HUDEP-2 (cell line): Measurements from ENCODE around the gene GABRB2.
"Not testable (repeated sequence)": the region's sequence is repeated elsewhere in the genome, so short reads cannot be mapped to it uniquely, and the experiment has no call there.

Experiments used
- DNase-seq, 76 experiments: peaks; one replicate each; lab custom pipeline; 2025; ENCODE audit not compliant: unreplicated experiment in 76 of 76; lab: John Stamatoyannopoulos, UW

GABRB2 gene

GRCh38 chr5:161258438-161258837 is 288.1 kb downstream of the GABRB2 start:
- no peak for DNase-seq

- no peak for DNase-seq
Observed at GRCh38 chr5:161256957-161257356, 289.6 kb downstream of the GABRB2 start.

- DNase-seq = not testable (repeated sequence)
Observed at GRCh38 chr5:161252955-161253354, 293.6 kb downstream of the GABRB2 start.

DNA sequence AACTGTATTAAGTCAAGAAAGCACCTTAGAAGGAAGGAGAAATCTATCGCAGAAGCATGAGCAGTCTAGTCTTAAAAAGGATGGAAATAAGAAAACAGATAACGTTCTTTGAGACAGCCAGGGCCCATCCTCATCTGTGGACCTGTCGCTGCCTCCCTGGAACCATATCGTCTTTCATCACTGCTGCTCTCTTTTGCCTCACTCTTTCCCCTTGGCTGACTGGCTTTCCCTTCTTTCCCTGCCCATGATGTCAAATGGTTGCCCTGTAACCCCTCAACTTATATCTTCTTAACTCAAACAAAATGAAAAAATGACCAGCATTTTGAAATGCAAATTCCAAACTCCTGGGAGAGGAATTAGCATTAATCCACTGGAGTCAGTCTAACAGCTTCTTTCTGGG is 299.8 kb downstream of the GABRB2 start:
- DNase-seq = no peak

- DNase-seq = not testable (repeated sequence)
Observed at GRCh38 chr5:161245846-161246245, 300.7 kb downstream of the GABRB2 start.
